Kidney (tissue), 14 donors: ENCODE data around the gene WDR62. TPM values are rescaled to one million over a fixed set of nuclear protein-coding genes. Genes with fewer than 3 reads are reported as not detected.
A peak's percentile ranks its signal among the peaks of the same experiment; 100 is the strongest.

Source experiments
- DNase-seq, 5 donors: peaks; one replicate each; pipeline ENCODE4 v3.0.0-alpha.2; 2013 to 2020
- FAIRE-seq: peaks from 2 replicates; lab custom pipeline; 2012; peaks lifted over from hg19 to GRCh38; lab: Jason Lieb, UNC
- H3K27ac ChIP-seq, 2 donors: one replicate each; pipeline ENCODE4 v1.7.0; 2013; ENCODE audit warnings: low read depth in 2 of 2, low read length in 2 of 2, inconsistent platforms in 1 of 2
- H3K27me3 ChIP-seq: one replicate; pipeline ENCODE4 v1.7.1; 2013; ENCODE audit warnings: low read length, inconsistent platforms; ENCODE audit not compliant: control insufficient read depth, insufficient read depth
- H3K36me3 ChIP-seq, 3 donors: one replicate each; pipeline versions ENCODE4 v1.7.0 to v1.7.1; 2013; ENCODE audit warnings: low read length in 3 of 3, control low read depth in 1 of 3, inconsistent platforms in 1 of 3; ENCODE audit not compliant: insufficient read depth in 3 of 3, control insufficient read depth in 2 of 3
- H3K4me1 ChIP-seq, 3 donors: one replicate each; pipeline versions ENCODE4 v1.7.0 to v1.7.1; 2013; ENCODE audit warnings: low read length in 3 of 3, inconsistent platforms in 1 of 3, low read depth in 1 of 3; ENCODE audit not compliant: control insufficient read depth in 2 of 3, insufficient read depth in 2 of 3
- H3K4me3 ChIP-seq, 3 donors: one replicate each; pipeline versions ENCODE4 v1.7.0 to v1.8.1; 2013; ENCODE audit warnings: low read length in 3 of 3, control low read depth in 1 of 3, inconsistent platforms in 1 of 3
- H3K9ac ChIP-seq, 3 donors: one replicate each; pipeline versions ENCODE4 v1.7.0 to v1.7.1; 2013; ENCODE audit warnings: low read length in 3 of 3, control low read depth in 1 of 3, inconsistent platforms in 1 of 3
- H3K9me3 ChIP-seq, 3 donors: one replicate each; pipeline versions ENCODE4 v1.7.0 to v1.7.1; 2013; ENCODE audit warnings: low read length in 3 of 3, control low read depth in 1 of 3, inconsistent platforms in 1 of 3; ENCODE audit not compliant: control insufficient read depth in 2 of 3, insufficient read depth in 1 of 3
- CTCF ChIP-seq: IDR thresholded peaks from 3 replicates; pipeline ENCODE4 v1.5.1; 2012; ENCODE audit warnings: mild to moderate bottlenecking, moderate library complexity, borderline replicate concordance; ENCODE audit not compliant: insufficient read depth; ENCODE audit errors: extremely low read depth
- intact Hi-C: fragments of 100-400 bp; cut with DNase I; formaldehyde crosslinking; loops from one replicate; pipeline ENCODE4 v1.11.1; 2022
- polyA plus RNA-seq: library from polyadenylated mRNA; stranded (reverse); fragments of 350-450 nt; fragmentation: Illumina TruSeq; extraction: RNeasy Lipid Tissue Mini Kit (QIAGEN cat#74804); gene quantifications from one replicate; pipeline ENCODE4 v1.2.3, GENCODE V29; 2014; ENCODE audit warnings: low read depth, low replicate concordance; ENCODE audit not compliant: insufficient read depth
- total RNA-seq: library from RNA; stranded (reverse); fragmentation: NEBNext Ultra II Directional; extraction: Animal tissue kit (Norgen Biotek cat#: 25700); gene quantifications from one replicate; pipeline ENCODE4 v1.2.1, GENCODE V29; 2021
- donor health status: control.
- donor health status: control.
- donor health status: control.
- donor health status: control.
- donor health status: control.
- donor health status: DM: yes; HTN: yes; CAD: no.
- donor health status: Normal renal cell carcinoma (clear cell type).

WDR62 gene
- total and polyA plus RNA-seq, 2 donors from 2014 or later, result 0.58 to 0.69 TPM

- peaks cover 0 to 9% (median 0%) of the 10 kb centered on the region in 3 donors for H3K4me1 ChIP-seq
- intact Hi-C loops, result no loop called here
- H3K36me3 ChIP-seq, result no peaks in the 10 kb centered on the region
- peak in 1 of 5 donors; percentile 37 for DNase-seq
- no peaks in the 10 kb centered on the region for H3K27me3 ChIP-seq
- H3K9me3 ChIP-seq, result no peaks in the 10 kb centered on the region
- TF ChIP-seq CTCF, result no peak
- H3K9ac ChIP-seq, result peak overlapping the region; percentile 88 to 92 (median 92)
- peak overlapping the region in 1 of 2 donors; percentile 62 for H3K27ac ChIP-seq
- H3K4me3 ChIP-seq, result peak overlapping the region; percentile 85 to 93 (median 91)
- no peak for FAIRE-seq
Measured at GRCh38 chr19:36013280-36014011, 41.3 kb upstream of the WDR62 start.

- peaks cover 0 to 9% (median 0%) of the 10 kb centered on the region in 3 donors for H3K4me1 ChIP-seq
- DNase-seq (peak; percentile 99 to 100 (median 99)), FAIRE-seq (peak; percentile 99)
- intact Hi-C loops, result no loop called here
- H3K27me3 ChIP-seq, result no peaks in the 10 kb centered on the region
- peak within 1 kb of the TSS in 1 of 2 donors; percentile 62 for H3K27ac ChIP-seq
- H3K9ac ChIP-seq, result peak within 1 kb of the TSS; percentile 88 to 92 (median 92)
- no peaks in the 10 kb centered on the region for H3K9me3 ChIP-seq
- H3K4me3 ChIP-seq, result peak within 1 kb of the TSS; percentile 85 to 93 (median 91)
- no peaks in the 10 kb centered on the region for H3K36me3 ChIP-seq
- no peak for TF ChIP-seq CTCF
Measured at GRCh38 chr19:36014012-36014924, 40.4 kb upstream of the WDR62 start, which contains the start of gene ALKBH6. Gene ALKBH6 (minus strand): TSS chr19:36014213. CDS start chr19:36013397, 816 bp downstream.

- Histone ChIP-seq H3K27me3 (no peaks in the 10 kb centered on the region), H3K9ac (no peak overlapping the region), H3K9me3 (no peaks in the 10 kb centered on the region), H3K27ac (no peak overlapping the region), H3K4me3 (no peak overlapping the region), H3K36me3 (no peaks in the 10 kb centered on the region), H3K4me1 (peaks cover 0 to 4% (median 0%) of the 10 kb centered on the region in 3 donors)
- DNase-seq, result no peak
- FAIRE-seq, result no peak
- TF ChIP-seq CTCF, result no peak
- intact Hi-C loops, result no loop called here
Measured at GRCh38 chr19:36019061-36019670, 35.5 kb upstream of the WDR62 start.
